PC-9 (cell line): ENCODE data around the gene ARMH1. TPM values are rescaled to one million over a fixed set of nuclear protein-coding genes. Genes with fewer than 3 reads are reported as not detected.
A peak's percentile ranks its signal among the peaks of the same experiment; 100 is the strongest.

Experiments
- Bru-seq: library from RNA; stranded (reverse); fragments of 400-500 nt; gene quantifications from one replicate; lab custom pipeline; 2021; lab: Mats Ljungman, UMichigan
- BruChase-seq, 2 experiments: library from RNA; stranded (reverse); fragments of 400-500 nt; gene quantifications; one replicate each; lab custom pipeline; 2021; lab: Mats Ljungman, UMichigan
- BruUV-seq: library from RNA; stranded (reverse); fragments of 400-500 nt; replicated peaks from 2 replicates; lab custom pipeline; 2021; lab: Mats Ljungman, UMichigan
- CTCF ChIA-PET: fragments of 300-600 bp; sonication (Branson Sonifier 250); formaldehyde crosslinking; loops from one replicate; lab custom pipeline; 2022; ENCODE audit warnings: antibody characterized with exemption; lab: Charles Lee
- POLR2A ChIA-PET: fragments of 300-600 bp; sonication (Branson Sonifier 250); formaldehyde crosslinking; loops from one replicate; lab custom pipeline; 2022; ENCODE audit warnings: antibody characterized with exemption; ENCODE audit not compliant: unreplicated experiment; lab: Charles Lee
- DNase-seq, 2 experiments: peaks; one replicate each; pipeline versions ENCODE4 v3.0.0 to v3.0.0-alpha.2; 2015 to 2022; ENCODE audit warnings: mixed read lengths in 1 of 2
- H2AFZ ChIP-seq: fragments of 200-600 bp; sonication (generic); 2 replicates; pipeline ENCODE4 v1.8.1; 2017; ENCODE audit warnings: antibody characterized with exemption
- H3F3A ChIP-seq: fragments of 200-600 bp; sonication (generic); 2 replicates; pipeline ENCODE4 v1.8.1; 2017; ENCODE audit warnings: antibody characterized with exemption, mild to moderate bottlenecking, low read depth; ENCODE audit not compliant: insufficient read depth
- H3K27ac ChIP-seq: fragments of 200-600 bp; sonication (generic); 2 replicates; pipeline ENCODE4 v1.6.1; 2016; ENCODE audit warnings: mixed run types
- H3K27me3 ChIP-seq: fragments of 200-600 bp; sonication (generic); 2 replicates; pipeline ENCODE4 v1.6.1; 2016; ENCODE audit warnings: low read depth, mixed run types; ENCODE audit not compliant: insufficient read depth
- H3K36me3 ChIP-seq: fragments of 200-600 bp; sonication (generic); 2 replicates; pipeline ENCODE4 v1.6.1; 2016; ENCODE audit warnings: low read depth, mixed run types
- H3K4me1 ChIP-seq: fragments of 200-600 bp; sonication (generic); replicated peaks from 2 replicates; pipeline ENCODE4 v1.6.1; 2016; ENCODE audit warnings: mixed run types; ENCODE audit not compliant: insufficient read depth
- H3K4me2 ChIP-seq: fragments of 200-600 bp; sonication (generic); 2 replicates; pipeline ENCODE4 v1.6.1; 2017; ENCODE audit warnings: mixed run types
- H3K4me3 ChIP-seq: fragments of 200-600 bp; sonication (generic); 2 replicates; pipeline ENCODE4 v1.6.1; 2016; ENCODE audit warnings: mixed run types
- H3K79me2 ChIP-seq: fragments of 200-600 bp; sonication (generic); 2 replicates; pipeline ENCODE4 v1.6.1; 2017; ENCODE audit warnings: low read depth, mixed run types
- H3K9me2 ChIP-seq: fragments of 200-600 bp; sonication (generic); 2 replicates; pipeline ENCODE4 v1.8.1; 2017; ENCODE audit warnings: mild to moderate bottlenecking; ENCODE audit not compliant: insufficient read depth
- H3K9me3 ChIP-seq: fragments of 200-600 bp; sonication (generic); 2 replicates; pipeline ENCODE4 v1.8.1; 2016; ENCODE audit warnings: low read depth; ENCODE audit not compliant: insufficient read depth
- H4K20me1 ChIP-seq: fragments of 200-600 bp; sonication (generic); 2 replicates; pipeline ENCODE4 v1.8.1; 2017; ENCODE audit not compliant: insufficient read depth
- CTCF ChIP-seq: fragments of 200-600 bp; sonication (generic); conservative IDR thresholded peaks from 2 replicates; pipeline ENCODE4 v1.6.1; 2017; ENCODE audit warnings: mixed run types, antibody characterized with exemption, mild to moderate bottlenecking, moderate library complexity
- EZH2 ChIP-seq: fragments of 200-600 bp; sonication (generic); IDR thresholded peaks from 2 replicates; pipeline ENCODE4 v1.8.0; 2017; ENCODE audit warnings: antibody characterized with exemption, low read depth
- intact Hi-C: fragments of 100-400 bp; cut with micrococcal nuclease; formaldehyde crosslinking; loops from one replicate; pipeline ENCODE4 v1.10.0; 2022; ENCODE audit not compliant: unreplicated experiment
- long read RNA-seq: library from polyadenylated mRNA; stranded (forward); transcript quantifications from one replicate; pipeline ENCODE4 v2.0.0, GENCODE V29; 2022
- total RNA-seq: library from RNA; stranded (reverse); gene quantifications from 2 replicates; pipeline ENCODE4 v1.2.3, GENCODE V29; 2021

ARMH1 gene
- total RNA-seq (16.3 and 16.9 TPM in 2 replicates), Bru-seq, nascent RNA (percentile 56 among the genes with signal in this experiment), BruChase-seq, experiment 1, labeled RNA remaining after a 2-hour chase (percentile 66 among the genes with signal in this experiment), BruChase-seq, experiment 2, labeled RNA remaining after a 6-hour chase (percentile 62 among the genes with signal in this experiment)
- long read RNA-seq, partial matches to known transcripts: 3 of 32 reads
- long read RNA-seq, other reads (novel, unspliced or antisense): 29 of 32 reads

- Histone ChIP-seq H2AFZ (peak within 1 kb of the TSS; percentile 85), H4K20me1 (no peaks in the 10 kb centered on the region), H3K4me1 (peaks cover 54% of the 10 kb centered on the region), H3K27me3 (no peaks in the 10 kb centered on the region), H3K4me2 (peak within 1 kb of the TSS; percentile 84), H3K9me3 (no peaks in the 10 kb centered on the region), H3K36me3 (no peaks in the 10 kb centered on the region), H3K9me2 (no peaks in the 10 kb centered on the region; the same call in 1 of the 2 replicates), H3F3A (peaks cover 55% of the 10 kb centered on the region), H3K27ac (peak within 1 kb of the TSS; percentile 89), H3K79me2 (peaks cover 31% of the 10 kb centered on the region), H3K4me3 (peak within 1 kb of the TSS; percentile 81)
- TF ChIP-seq CTCF: no peak
- peak; percentile 98 to 100 for DNase-seq
- intact Hi-C loops: loop anchor here (1.0 to 10.0 kb wide), 5 partner anchors 41 to 1010 kb away; partner anchors contain the start of genes DYNLT4, GPBP1L1 and TMEM69
- ChIA-PET CTCF (interaction anchor here (1.9 kb wide), 1 partner anchor 22 kb away, joined by 6 read pairs; no protein-coding TSS in a partner anchor), POLR2A (interaction anchor here (0.5 to 3.5 kb wide), 16 partner anchors 14 to 902 kb away, joined by 3 to 39 read pairs (median 4); partner anchors contain the start of genes AKR1A1, HECTD3, PRDX1 and RPS8)
- no TSS peak for BruUV-seq
Measured at GRCh38 chr1:44674113-44675000, at the start of gene ARMH1, which contains the start of gene TMEM53. Gene ARMH1 (plus strand): TSS chr1:44674714. CDS start chr1:44689698, 14,984 bp downstream. Gene TMEM53 (minus strand): TSS chr1:44674481. CDS start chr1:44674391, 90 bp downstream.

- no peak for DNase-seq
Measured at GRCh38 chr1:44625348-44625747, 49.2 kb upstream of the ARMH1 start.

More at GRCh38 chr1:44625348-44625747, 49.2 kb upstream of the ARMH1 start:
- Histone ChIP-seq H3K9me3 (no peaks in the 10 kb centered on the region), H4K20me1 (no peaks in the 10 kb centered on the region), H3K9me2 (no peaks in the 10 kb centered on the region), H3K79me2 (no peaks in the 10 kb centered on the region), H3F3A (peaks cover 21% of the 10 kb centered on the region; the same call in 1 of the 2 replicates), H3K27me3 (no peaks in the 10 kb centered on the region), H3K4me1 (peaks cover 23% of the 10 kb centered on the region), H3K4me2 (no peak overlapping the region), H3K27ac (no peak overlapping the region), H2AFZ (no peak overlapping the region), H3K4me3 (no peak overlapping the region), H3K36me3 (no peaks in the 10 kb centered on the region)
- BruUV-seq: no TSS peak
- intact Hi-C loops: loop anchor here (5.0 kb wide), 1 partner anchor 68 kb away; no protein-coding TSS in a partner anchor
- TF ChIP-seq CTCF (no peak), EZH2 (no peak)
- POLR2A ChIA-PET: no interaction called here
- CTCF ChIA-PET: no interaction called here
